Measurements from ENCODE around the gene CREG1.
A peak's percentile ranks its signal among the peaks of the same experiment; 100 is the strongest.

Gene CREG1

DNA sequence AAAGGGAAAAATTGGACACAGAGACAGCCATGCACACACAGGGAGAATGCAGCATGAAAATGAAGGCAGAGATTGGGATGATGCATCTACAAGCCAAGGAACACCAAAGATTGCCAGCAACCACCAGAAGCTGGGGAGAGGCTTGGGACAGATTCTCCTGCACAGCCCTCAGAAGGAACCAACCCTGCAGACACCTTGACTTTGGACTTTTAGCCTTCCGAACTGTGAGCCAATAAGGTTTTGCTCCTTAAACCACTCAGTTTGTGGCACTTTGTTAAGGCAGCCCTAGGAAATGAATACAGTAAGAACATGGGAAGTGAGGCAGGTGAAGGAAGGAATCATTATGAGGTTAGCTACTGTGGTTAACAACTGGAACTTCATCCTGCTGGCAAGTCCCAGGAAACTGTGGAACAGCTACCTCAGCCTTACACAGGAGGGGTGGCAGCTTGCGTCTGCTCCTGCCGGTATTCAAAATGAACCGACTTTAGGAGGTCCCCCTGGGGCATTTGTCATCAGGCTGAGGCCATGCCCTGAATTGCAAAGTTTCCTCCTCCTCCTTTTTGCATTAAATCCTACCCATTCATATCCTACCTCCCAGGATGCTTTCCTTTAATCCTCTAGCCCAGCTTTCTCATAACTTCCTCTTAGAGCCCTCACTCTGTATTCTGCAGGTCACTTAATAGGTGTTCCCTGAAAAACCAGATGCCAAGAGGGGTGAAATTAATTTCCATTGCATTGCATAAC, 50.7 kb downstream of the CREG1 start:
- no peak for DNase-seq

DNA sequence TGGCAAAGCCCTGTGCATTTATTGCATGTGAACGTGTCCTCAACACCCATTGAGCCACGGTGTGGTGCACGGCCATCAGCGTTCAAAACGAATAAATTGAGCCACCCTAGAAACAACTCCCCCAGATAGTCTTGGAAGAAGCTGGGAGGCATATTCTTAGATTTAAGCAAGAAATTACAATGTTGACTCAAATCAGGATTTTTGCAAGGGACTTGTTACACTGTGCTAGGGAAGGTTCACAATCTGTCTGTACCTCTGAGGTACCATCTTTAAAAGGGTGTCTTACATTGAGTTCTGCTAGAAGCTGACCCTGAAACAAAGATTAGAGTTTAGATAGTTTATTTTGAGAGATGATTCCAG, 51.4 kb downstream of the CREG1 start:
- no peak for DNase-seq

DNA sequence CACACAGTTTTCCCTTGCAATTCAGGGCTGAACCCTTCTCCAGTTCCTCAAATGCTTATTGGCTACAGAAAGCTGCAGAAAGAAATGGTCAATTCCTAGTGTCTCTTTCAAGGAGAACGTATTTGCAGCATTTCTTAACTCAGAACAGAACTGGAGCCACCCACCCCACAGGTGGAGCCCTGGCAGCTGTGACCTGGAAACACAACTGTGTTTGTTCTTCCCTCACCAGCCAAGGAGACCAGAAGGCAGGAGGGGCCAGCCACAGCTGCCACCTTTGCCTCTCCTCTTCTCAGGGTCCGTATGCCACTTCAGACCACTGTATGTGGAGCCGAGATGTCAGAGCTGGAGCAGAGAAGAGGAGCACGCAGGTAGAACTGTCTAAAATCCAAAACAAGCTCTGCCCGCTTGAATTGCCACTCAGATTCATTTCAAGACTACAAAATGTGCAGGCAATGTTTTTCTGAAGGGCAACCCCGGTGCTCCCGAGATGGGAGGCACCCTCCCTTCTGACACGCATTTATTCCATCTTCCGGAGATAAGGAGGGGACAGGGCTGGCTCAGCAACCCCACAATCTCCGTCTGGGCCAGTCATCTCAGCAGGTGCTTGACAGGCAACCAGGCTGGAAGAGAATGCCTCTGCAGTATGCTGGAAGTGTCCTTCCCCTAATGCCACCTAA, 51.9 kb downstream of the CREG1 start:
- peak; percentile 80 for DNase-seq

GRCh38 chr1:167500283-167500860, 53.2 kb downstream of the CREG1 start:
- DNase-seq, result no peak

GRCh38 chr1:167499664-167500101, 53.9 kb downstream of the CREG1 start:
- peak; percentile 42 for DNase-seq

DNA sequence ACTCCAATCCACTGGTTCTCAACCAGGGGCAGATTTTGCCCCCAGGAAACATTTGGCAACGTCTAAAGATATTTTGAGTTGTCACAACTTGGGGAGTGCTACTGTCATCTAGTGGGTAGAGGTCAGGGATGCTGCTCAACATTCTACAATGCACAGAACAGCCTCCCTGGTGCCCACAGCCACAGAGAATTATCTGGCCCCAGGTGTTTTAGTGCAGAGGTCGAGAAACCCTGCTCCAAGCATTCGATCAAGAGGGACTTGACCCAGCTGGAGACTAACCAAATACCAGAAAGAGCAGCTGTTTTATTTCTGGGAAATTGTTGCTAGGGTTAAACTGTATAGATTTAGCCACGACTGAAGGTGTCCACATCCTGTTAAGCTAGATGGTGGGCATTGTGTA, 54.5 kb downstream of the CREG1 start:
- DNase-seq, result no peak

- DNase-seq, result no peak
These were observed 56.6 kb downstream of the CREG1 start for GRCh38 chr1:167496797-167497619.

GRCh38 chr1:167493372-167493771, 60.2 kb downstream of the CREG1 start:
- no peak for DNase-seq

DNA sequence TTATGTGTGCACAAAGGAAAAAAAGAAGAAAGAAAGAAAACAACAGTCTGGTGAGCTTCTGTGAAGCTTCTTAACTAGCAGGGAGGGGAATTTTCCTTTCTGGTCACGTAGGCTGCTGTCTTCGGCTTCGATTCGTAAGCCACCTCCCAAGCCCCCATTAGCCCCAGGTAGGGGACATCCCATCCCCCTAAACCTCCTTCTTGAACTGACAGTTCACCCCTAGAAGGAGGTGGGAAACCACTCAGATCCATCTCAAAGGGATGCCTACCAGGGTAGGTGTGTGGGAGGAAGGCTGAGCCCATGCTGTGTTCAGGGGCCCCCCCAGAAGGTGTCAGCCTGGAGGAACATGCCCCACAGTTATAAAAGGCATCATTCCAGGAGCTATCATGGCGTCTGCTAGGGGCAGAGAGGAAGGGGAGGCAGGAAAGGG, 61.1 kb downstream of the CREG1 start:
- DNase-seq, result peak; percentile 59

- no peak for DNase-seq
These were observed 61.7 kb downstream of the CREG1 start for GRCh38 chr1:167491586-167492461.

All from stimulated activated CD4-positive, alpha-beta T cell treated with anti-CD3 and anti-CD28 coated beads, Interleukin-1b, Interleukin-23, amount 100 ng/mL, for 48 hours (primary cell).